Left renal pelvis (tissue), 4 donors: ENCODE data around the gene SLC25A44. TPM values are rescaled to one million over a fixed set of nuclear protein-coding genes. Genes with fewer than 3 reads are reported as not detected.
"Not testable (repeated sequence)": the region's sequence is repeated elsewhere in the genome, so short reads cannot be mapped to it uniquely, and the experiment has no call there.

Experiments used
- DNase-seq, 4 donors: peaks; one replicate each; pipeline ENCODE4 v3.0.0-alpha.2; 2013; ENCODE audit warnings: low read depth in 4 of 4, low spot score in 3 of 4
- polyA plus RNA-seq, 4 donors: library from polyadenylated mRNA; unstranded; fragments of 120-200 nt; gene quantifications; one replicate each; pipeline ENCODE4 v1.2.1, GENCODE V29; 2013; ENCODE audit not compliant: insufficient read length in 4 of 4

SLC25A44 gene
- polyA plus RNA-seq, 4 donors = 16.6 to 30.5 (median 27.7) TPM

DNA sequence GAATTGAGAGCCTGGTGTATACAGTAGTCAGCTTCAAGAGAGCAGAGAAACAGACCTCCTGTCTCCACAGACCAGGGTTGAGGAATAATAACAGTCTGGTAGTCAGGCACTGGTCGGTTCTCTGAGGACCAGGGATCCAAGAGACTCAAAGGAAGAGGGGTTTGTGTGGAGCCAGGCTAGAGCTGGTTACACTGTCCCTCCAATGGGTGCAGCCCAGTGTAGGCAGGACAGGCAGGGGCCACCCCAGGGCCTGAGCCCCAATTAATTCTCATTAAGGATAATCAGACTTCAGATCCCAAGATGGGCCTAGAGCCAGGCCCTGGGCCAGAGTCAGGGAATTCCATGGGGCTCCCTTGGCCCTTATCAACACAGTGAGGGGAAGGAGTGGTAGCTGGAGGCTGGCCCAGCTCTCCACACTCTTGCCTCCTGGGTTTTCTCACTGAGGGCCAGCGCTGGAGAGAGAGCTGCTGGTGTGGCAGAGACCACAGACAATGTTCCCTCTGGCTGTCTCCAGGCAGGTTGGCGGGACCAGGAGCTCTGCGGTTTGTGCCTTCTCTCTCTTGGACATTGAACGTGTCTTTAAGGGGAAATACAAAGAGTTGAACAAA lies 31.4 kb upstream of the SLC25A44 start:
- DNase-seq = no peak

DNA sequence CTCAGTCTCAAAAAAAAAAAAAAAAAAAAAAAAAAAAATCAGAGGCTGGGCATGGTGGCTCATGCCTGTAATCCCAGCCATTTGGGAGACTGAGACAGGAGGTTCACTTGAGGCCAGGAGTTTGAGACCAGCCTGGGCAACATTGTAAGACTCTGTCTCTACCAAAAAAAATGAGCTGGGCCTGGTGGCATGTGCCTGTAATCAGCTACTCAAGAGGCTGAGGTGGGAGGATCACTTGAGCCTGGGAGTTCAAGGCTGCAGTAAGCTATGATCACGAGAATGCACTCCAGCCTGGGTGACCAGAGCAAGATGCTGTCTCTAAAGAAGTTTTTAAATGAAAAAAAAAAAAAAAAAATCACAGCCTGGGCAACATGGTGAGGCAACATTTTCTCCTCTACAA lies 30.2 kb upstream of the SLC25A44 start:
- no peak for DNase-seq

DNA sequence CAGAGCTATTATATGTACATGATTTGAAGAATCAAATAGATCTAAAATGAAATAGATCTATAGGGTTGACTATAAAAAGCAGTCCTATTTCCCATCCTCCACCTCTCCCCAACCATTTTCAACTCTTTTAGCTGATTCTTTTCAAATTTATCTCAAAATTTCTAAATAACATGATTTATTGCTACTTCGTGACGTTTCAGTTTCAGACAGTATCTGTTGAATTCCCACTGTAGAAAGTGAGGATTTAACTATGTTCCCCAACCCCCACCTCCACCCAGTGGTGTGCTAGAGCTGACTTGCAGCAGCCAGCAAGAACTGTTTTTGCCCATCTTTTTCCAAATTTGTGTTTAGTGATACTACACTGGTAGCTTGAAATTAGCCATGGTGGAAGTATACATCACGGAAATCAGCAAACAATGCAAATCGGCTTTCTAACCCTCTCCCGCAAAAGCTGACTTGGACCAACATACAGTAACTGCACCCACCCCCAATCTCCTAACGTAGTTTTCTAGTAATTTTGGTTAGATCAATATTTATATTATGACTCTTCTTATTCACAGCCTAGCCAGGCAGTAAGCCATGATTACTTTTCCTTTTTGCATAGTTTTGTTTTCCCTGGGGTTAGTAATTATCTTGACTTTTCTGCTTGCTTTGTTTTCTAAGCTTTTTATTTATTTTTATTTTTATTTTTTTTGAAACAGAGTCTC lies 29.6 kb upstream of the SLC25A44 start:
- no peak for DNase-seq

DNA sequence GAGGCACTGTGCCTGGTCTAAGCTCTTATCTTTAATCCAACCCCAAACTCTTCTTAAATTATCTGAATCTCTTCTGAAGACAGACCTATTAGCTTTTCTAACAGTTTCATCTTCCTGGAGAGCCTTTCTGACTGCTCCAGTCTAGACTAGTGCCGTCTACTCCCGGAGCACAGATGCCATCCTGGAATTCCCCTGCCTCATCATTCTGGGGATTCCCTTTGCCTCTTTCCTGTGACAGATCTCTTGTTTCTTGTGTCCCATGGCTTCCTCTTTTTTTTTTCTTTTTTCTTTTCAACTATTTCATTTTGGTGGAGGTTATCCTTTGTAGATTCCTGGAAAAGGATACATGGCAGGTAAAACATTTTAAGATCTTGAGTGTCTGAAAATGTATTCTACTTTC lies 28.8 kb upstream of the SLC25A44 start:
- no peak for DNase-seq

DNA sequence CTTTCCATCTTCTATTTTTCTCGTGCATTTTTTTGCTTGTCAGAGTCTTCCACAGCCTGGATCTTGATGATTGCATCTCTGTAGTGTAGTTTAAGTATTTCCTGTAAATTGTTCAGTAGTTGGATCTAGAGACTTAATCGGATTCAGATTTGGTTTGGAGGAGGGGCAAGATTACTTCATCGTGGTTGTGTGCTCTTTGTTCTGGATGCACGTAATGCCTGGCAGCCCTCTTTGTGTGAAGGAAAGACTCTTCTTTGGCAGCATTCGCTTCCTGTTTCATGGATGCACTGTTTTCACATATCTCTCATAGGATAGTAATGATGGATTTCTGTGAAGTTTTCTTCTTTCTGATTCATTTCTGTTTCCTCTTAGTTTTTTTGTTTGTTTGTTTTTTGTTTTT lies 26.4 kb upstream of the SLC25A44 start:
- DNase-seq = no peak

GRCh38 chr1:156172696-156173470 lies 21.0 kb upstream of the SLC25A44 start:
- no peak for DNase-seq

- no peak for DNase-seq
Observed at GRCh38 chr1:156176610-156177210, 17.2 kb upstream of the SLC25A44 start.

DNA sequence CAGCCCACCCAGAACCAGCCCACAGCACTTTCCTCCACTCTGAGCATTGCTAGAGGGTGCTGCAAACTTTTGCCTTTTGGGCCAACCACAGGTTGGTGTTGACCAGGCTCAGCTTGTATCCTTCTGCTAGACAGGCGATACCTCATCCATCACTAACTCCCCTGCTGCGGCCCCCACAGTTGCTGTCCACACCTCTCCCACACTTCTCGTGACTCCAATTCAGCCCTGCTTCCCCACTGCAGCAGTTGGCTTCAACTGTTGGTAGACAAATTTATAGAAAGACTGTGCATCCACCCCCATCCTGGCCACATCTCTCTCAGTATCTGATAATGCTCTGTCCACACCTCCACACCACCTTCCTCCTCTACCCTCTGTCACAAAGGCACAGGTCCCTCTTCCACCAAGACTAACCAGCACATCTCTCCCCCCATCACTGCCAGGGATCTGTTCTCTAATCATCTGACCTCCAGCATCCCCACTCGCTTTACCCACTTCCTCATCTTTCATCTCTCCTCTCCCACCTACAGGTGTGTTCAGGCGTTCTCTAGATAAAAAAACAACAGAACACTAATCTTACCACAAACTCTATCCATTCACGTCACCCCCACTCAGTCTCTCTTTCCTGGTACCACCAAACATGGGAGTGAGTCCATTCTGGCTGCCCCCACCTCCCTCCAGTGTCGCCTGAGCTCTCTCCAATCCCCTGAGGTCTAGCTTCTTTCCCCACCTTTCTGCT lies 15.8 kb upstream of the SLC25A44 start:
- no peak for DNase-seq

- DNase-seq = no peak
Observed at GRCh38 chr1:156180471-156180870, 13.4 kb upstream of the SLC25A44 start.

GRCh38 chr1:156181391-156181924 lies 12.4 kb upstream of the SLC25A44 start:
- not testable (repeated sequence) for DNase-seq

DNA sequence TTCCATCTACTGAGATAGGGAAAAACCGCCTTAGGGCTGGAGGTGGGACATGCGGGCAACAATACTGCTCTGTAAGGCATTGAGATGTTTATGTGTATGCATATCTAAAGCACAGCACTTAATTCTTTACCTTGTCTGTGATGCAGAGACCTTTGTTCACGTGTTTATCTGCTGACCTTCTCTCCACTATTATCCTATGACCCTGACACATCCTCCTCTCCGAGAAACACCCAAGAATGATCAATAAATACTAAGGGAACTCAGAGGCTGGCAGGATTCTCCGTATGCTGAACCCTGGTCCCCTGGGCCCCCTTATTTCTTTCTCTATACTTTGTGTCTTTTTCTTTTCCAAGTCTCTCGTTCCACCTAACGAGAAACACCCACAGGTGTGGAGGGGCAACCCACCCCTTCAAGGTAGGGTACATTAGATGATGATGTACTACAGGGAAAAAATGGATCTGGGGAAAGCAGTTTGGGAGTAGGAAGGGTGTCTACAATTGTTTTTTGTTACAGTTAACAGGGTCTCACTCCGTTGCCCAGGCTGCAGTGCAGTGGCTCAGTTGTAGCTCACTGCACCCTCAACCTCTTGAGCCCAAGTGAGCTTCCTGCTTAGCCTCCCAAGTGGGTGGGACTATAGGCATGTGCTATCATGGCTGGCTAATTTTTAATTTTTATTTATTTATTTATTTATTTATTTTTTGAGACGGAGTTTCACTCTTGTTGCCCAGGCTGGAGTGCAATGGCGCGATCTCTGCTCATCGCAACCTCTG lies 11.7 kb upstream of the SLC25A44 start:
- DNase-seq = not testable (repeated sequence)

DNA sequence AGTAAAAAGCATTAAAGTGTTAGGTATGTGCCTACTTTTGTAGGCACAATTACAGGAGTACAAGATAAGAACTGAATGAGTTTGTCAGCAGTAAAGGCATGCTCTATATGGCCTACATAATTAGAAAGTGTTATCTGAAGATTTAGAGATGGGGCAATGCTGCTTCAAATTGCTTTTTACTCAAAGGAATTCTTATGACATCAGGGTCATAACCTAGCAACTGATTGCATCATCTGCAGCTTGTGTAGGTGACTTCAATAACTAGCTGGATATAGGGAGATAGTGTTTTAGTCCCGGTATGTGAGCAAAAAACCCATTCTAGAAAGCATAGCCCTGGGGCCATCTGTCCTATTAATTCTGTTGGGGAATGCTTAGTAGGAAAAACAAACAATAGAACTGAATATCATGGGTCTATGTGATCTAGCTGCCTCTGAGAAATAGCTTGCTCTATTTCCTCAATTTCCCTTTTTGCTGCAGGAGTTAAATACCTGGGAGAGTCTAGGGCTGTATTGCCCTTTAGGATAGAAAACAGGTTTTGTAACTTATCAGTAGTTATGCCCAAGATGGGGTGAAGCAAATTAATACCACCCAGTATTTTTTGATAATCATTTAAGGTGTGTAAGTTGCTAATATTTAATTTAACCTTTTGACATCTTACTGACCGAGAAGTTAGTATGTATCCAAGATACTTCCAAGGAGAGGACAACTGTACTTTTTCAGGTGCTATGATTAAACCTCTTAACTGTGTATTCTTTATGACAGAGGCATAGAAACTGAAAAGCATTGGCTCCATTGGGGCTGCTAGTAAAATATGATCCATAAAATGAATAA lies 7.3 kb upstream of the SLC25A44 start:
- not testable (repeated sequence) for DNase-seq

GRCh38 chr1:156190265-156190664 lies 3.6 kb upstream of the SLC25A44 start:
- not testable (repeated sequence) for DNase-seq

- DNase-seq = no peak
Observed at GRCh38 chr1:156191292-156191964, 2.5 kb upstream of the SLC25A44 start.

GRCh38 chr1:156193208-156193487 lies 756 bp upstream of the SLC25A44 start:
- no peak for DNase-seq

- no peak for DNase-seq
Observed at GRCh38 chr1:156194300-156194652, 372 bp downstream of the SLC25A44 start.

- no peak for DNase-seq
Observed at GRCh38 chr1:156195853-156196252, 1.9 kb downstream of the SLC25A44 start.

DNA sequence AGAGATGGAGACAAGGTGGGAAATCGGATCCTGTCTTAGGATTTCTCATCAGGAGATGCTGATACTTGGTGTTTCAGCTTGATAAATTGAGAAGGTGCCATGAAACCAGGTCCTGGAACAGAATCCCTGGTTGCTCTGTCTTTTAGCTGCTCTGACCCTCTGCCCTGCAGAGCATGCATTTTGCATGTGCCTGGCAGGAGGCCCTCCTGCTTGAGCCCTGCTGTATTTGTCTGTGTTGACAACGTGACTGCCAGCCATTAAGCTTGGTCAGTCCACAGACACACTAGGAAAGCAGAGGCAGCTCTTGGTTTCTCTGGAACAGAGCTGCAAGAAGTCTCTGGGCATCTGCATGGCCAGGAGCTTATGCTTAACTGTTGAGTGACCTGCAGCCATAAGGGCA lies 2.5 kb downstream of the SLC25A44 start:
- no peak for DNase-seq
